ENCODE results near the gene ZNF10. TPM values are rescaled to one million over a fixed set of nuclear protein-coding genes. Genes with fewer than 3 reads are reported as not detected.

ZNF10 gene
- total and polyA plus RNA-seq, 2 donors (not counting 1 experiment from before 2014, with no cell fraction given), result 3.7 to 12.1 TPM

DNA sequence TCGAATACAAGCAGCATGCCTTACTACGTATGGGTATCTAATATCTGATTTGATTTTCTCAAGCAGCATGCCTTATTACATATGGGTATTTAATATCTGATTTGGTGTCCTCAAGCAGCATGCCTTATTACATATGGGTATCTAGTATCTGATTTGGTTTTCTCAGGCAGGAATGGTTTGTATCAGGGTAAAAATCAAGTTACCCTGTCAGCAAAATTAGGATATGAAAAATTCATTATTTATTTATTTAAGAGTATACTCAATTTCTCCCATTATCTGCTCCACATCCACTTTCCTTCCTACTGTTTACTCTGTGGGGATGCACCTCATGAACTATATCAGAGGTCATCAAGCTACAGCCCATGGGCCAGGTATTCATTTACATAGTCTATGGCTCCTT lies 22.3 kb upstream of the ZNF10 start:
- peaks cover 7% of the 10 kb centered on the region for H3K9me3 ChIP-seq (ENCODE audit: control insufficient read depth, insufficient read depth, low read depth, low read length)
- H3K4me1 ChIP-seq (ENCODE audit: control insufficient read depth, extremely low read depth, insufficient read depth, low read length), result no peaks in the 10 kb centered on the region
- H3K27me3 ChIP-seq (ENCODE audit: control insufficient read depth, insufficient read depth, low read length), result no peaks in the 10 kb centered on the region
- H3K4me3 ChIP-seq (replicated peaks in 1 of 4; ENCODE audit: control extremely low read depth in 1 of 4, insufficient read depth in 1 of 4, low read depth in 3 of 4, low read length in 4 of 4), result no peak overlapping the region
- H3K36me3 ChIP-seq (ENCODE audit: control insufficient read depth, insufficient read depth, low read length), result peaks cover 3% of the 10 kb centered on the region
- no peak for TF ChIP-seq EZH2 (IDR thresholded peaks at IDR 0.05; ENCODE audit: low read length, missing control alignments)
- TF ChIP-seq, protein P1, sequence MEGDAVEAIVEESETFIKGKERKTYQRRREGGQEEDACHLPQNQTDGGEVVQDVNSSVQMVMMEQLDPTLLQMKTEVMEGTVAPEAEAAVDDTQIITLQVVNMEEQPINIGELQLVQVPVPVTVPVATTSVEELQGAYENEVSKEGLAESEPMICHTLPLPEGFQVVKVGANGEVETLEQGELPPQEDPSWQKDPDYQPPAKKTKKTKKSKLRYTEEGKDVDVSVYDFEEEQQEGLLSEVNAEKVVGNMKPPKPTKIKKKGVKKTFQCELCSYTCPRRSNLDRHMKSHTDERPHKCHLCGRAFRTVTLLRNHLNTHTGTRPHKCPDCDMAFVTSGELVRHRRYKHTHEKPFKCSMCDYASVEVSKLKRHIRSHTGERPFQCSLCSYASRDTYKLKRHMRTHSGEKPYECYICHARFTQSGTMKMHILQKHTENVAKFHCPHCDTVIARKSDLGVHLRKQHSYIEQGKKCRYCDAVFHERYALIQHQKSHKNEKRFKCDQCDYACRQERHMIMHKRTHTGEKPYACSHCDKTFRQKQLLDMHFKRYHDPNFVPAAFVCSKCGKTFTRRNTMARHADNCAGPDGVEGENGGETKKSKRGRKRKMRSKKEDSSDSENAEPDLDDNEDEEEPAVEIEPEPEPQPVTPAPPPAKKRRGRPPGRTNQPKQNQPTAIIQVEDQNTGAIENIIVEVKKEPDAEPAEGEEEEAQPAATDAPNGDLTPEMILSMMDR (conservative IDR thresholded peaks at IDR 0.05 in 1 of 2, IDR thresholded peaks at IDR 0.05 in 1 of 2; ENCODE audit: low read depth in 1 of 2, low read length in 2 of 2), result no peak
- no peaks in the 10 kb centered on the region for H3K79me2 ChIP-seq (ENCODE audit: control insufficient read depth, insufficient read depth, low read length)
- no peak overlapping the region for H3K4me2 ChIP-seq (ENCODE audit: extremely low read depth, insufficient read depth, low read length)
- no peak overlapping the region for H3K9ac ChIP-seq (ENCODE audit: insufficient read depth, low read length)
- no peak for DNase-seq (ENCODE audit: low read depth in 2 of 2)
- H3K27ac ChIP-seq (ENCODE audit: insufficient read depth, low read length), result no peak overlapping the region
- H2AFZ ChIP-seq (ENCODE audit: low read length), result no peak overlapping the region
- no peaks in the 10 kb centered on the region for H4K20me1 ChIP-seq (ENCODE audit: control insufficient read depth, extremely low read depth, insufficient read depth, low read length)

DNA sequence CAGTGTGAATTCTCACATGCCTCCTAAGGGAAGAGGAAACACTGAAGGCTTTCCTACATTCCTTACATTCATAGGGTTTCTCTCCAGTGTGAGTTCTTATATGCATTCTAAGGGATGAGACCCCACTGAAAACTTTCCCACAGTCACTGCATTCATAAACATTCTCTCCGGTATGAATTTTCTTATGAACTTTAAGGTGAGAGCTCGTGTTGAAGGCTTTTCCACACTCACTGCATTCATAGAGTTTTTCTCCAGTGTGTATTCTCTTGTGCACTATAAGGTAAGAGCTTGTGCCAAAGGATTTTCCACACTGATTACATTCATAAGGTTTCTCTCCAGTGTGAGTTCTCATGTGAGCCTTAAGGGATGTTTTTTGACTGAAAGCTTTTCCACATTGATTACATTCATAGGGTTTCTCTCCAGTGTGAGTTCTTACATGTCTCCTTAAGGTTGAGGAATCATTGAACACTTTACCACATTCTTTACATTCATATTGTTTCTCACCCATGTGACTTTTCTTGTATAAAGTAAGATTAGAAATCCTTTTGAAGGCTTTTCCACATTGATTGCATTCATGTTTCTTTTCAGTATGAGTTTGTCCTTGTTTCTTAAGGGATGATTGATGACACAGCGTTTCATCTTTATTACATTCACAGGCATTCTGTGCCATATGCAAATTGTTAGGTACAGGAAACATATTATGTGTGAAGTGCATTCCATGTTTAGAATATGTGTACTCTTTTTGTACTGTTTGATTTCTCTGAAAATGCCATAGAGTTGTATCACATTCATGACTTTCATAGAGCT lies 9.8 kb upstream of the ZNF10 start:
- Histone ChIP-seq H3K36me3 (ENCODE audit: control insufficient read depth, insufficient read depth, low read length) (no peaks in the 10 kb centered on the region), H3K4me3 (replicated peaks in 1 of 4; ENCODE audit: control extremely low read depth in 1 of 4, insufficient read depth in 1 of 4, low read depth in 3 of 4, low read length in 4 of 4) (no peak overlapping the region), H4K20me1 (ENCODE audit: control insufficient read depth, extremely low read depth, insufficient read depth, low read length) (no peaks in the 10 kb centered on the region), H3K9ac (ENCODE audit: insufficient read depth, low read length) (no peak overlapping the region), H3K27me3 (ENCODE audit: control insufficient read depth, insufficient read depth, low read length) (no peaks in the 10 kb centered on the region), H3K4me1 (ENCODE audit: control insufficient read depth, extremely low read depth, insufficient read depth, low read length) (no peaks in the 10 kb centered on the region), H3K4me2 (ENCODE audit: extremely low read depth, insufficient read depth, low read length) (no peak overlapping the region), H3K27ac (ENCODE audit: insufficient read depth, low read length) (no peak overlapping the region), H2AFZ (ENCODE audit: low read length) (no peak overlapping the region), H3K79me2 (ENCODE audit: control insufficient read depth, insufficient read depth, low read length) (no peaks in the 10 kb centered on the region), H3K9me3 (ENCODE audit: control insufficient read depth, insufficient read depth, low read depth, low read length) (no peaks in the 10 kb centered on the region)
- TF ChIP-seq EZH2 (IDR thresholded peaks at IDR 0.05; ENCODE audit: low read length, missing control alignments), result no peak
- TF ChIP-seq, protein P1 (conservative IDR thresholded peaks at IDR 0.05 in 1 of 2, IDR thresholded peaks at IDR 0.05 in 1 of 2; ENCODE audit: low read depth in 1 of 2, low read length in 2 of 2), result no peak
- DNase-seq (ENCODE audit: low read depth in 2 of 2), result peak in 1 of 2 donors; percentile 5

DNA sequence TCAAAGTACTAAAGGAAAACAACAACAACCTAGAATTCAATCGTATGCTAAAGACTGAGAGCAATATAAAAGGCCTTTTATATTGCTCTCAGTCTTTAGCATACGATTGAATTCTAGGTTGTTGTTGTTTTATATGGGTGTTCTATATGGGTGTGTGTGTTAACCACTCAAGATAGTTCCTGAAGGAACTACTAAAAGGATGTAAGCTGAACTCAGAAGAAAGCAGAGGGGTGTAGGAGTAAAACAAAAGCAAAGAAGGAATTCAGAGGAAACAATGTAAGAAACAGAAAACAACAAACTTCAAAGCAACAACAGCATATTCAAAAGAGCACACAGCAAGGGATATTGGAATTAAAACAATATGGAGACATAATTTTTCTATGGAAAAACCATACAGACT lies 5.8 kb upstream of the ZNF10 start:
- H3K4me2 ChIP-seq (ENCODE audit: extremely low read depth, insufficient read depth, low read length), result no peak overlapping the region
- no peaks in the 10 kb centered on the region for H3K4me1 ChIP-seq (ENCODE audit: control insufficient read depth, extremely low read depth, insufficient read depth, low read length)
- no peak for DNase-seq (ENCODE audit: low read depth in 2 of 2)
- H3K27ac ChIP-seq (ENCODE audit: insufficient read depth, low read length), result no peak overlapping the region
- no peaks in the 10 kb centered on the region for H3K36me3 ChIP-seq (ENCODE audit: control insufficient read depth, insufficient read depth, low read length)
- H3K9ac ChIP-seq (ENCODE audit: insufficient read depth, low read length), result no peak overlapping the region
- H3K27me3 ChIP-seq (ENCODE audit: control insufficient read depth, insufficient read depth, low read length), result no peaks in the 10 kb centered on the region
- no peak overlapping the region for H3K4me3 ChIP-seq (replicated peaks in 1 of 4; ENCODE audit: control extremely low read depth in 1 of 4, insufficient read depth in 1 of 4, low read depth in 3 of 4, low read length in 4 of 4)
- TF ChIP-seq, protein P1 (conservative IDR thresholded peaks at IDR 0.05 in 1 of 2, IDR thresholded peaks at IDR 0.05 in 1 of 2; ENCODE audit: low read depth in 1 of 2, low read length in 2 of 2), result no peak
- TF ChIP-seq EZH2 (IDR thresholded peaks at IDR 0.05; ENCODE audit: low read length, missing control alignments), result no peak
- H2AFZ ChIP-seq (ENCODE audit: low read length), result no peak overlapping the region
- no peaks in the 10 kb centered on the region for H4K20me1 ChIP-seq (ENCODE audit: control insufficient read depth, extremely low read depth, insufficient read depth, low read length)
- H3K79me2 ChIP-seq (ENCODE audit: control insufficient read depth, insufficient read depth, low read length), result no peaks in the 10 kb centered on the region
- H3K9me3 ChIP-seq (ENCODE audit: control insufficient read depth, insufficient read depth, low read depth, low read length), result no peaks in the 10 kb centered on the region

Measured in fibroblast of lung (primary cell).